HCT116 (cell line): ENCODE results near the gene IGFBP7. TPM values are rescaled to one million over a fixed set of nuclear protein-coding genes. Genes with fewer than 3 reads are reported as not detected.
"Not testable (repeated sequence)": the region's sequence is repeated elsewhere in the genome, so short reads cannot be mapped to it uniquely, and the experiment has no call there.

Source experiments
- ATAC-seq: fragments of 200-7000 bp; cut with Tn5 transposase; 2 replicates; pipeline ENCODE4 v1.9.1; 2020; ENCODE audit warnings: mild to moderate bottlenecking, moderate library complexity
- BruUV-seq: library from RNA; stranded (reverse); fragments of 400-500 nt; replicated peaks from 2 replicates; lab custom pipeline; 2021; lab: Mats Ljungman, UMichigan
- CTCF ChIA-PET: fragments of 300-600 bp; sonication (Branson Sonifier 250); formaldehyde crosslinking; loops from one replicate; lab custom pipeline; 2021; ENCODE audit warnings: antibody characterized with exemption; lab: Charles Lee
- POLR2A ChIA-PET: fragments of 300-600, 350-600 bp; sonication (Branson Sonifier 250); formaldehyde crosslinking; loops from one replicate; lab custom pipeline; 2021; ENCODE audit warnings: antibody characterized with exemption; lab: Charles Lee
- RAD21 ChIA-PET, 2 experiments: fragments of 300-600 bp; sonication (Branson Sonifier 250); formaldehyde crosslinking; loops; one replicate each; lab custom pipeline; 2023; ENCODE audit warnings: low total read pairs in 2 of 2; ENCODE audit not compliant: uncharacterized antibody in 2 of 2, unreplicated experiment in 2 of 2, low non-redundant PET in 1 of 2; lab: Charles Lee
- DNase-seq: peaks from one replicate; pipeline ENCODE4 v3.0.0-alpha.2; 2010; ENCODE audit warnings: low read depth, low spot score
- H2AFZ ChIP-seq: fragments of 200-600 bp; shearing (Covaris generic), sonication (generic); 2 replicates; pipeline ENCODE4 v1.6.1; 2017; ENCODE audit warnings: low read depth, mixed run types, mixed read lengths, antibody characterized with exemption, low read length; ENCODE audit not compliant: poor library complexity, severe bottlenecking
- H3K27ac ChIP-seq: 2 replicates; pipeline ENCODE4 v1.5.1; 2012; ENCODE audit warnings: low read depth, low read length
- H3K27me3 ChIP-seq: fragments of 200-600 bp; sonication (generic); 2 replicates; pipeline ENCODE4 v1.6.1; 2016; ENCODE audit warnings: mixed run types, low read length, mixed read lengths; ENCODE audit not compliant: insufficient read depth
- H3K36me3 ChIP-seq, 2 experiments: fragments of 200-500 bp in 1 of 2; fragments of 200-600 bp in 1 of 2; sonication (Bioruptor generic) in 1 of 2; sonication (generic) in 1 of 2; 2 replicates each; pipeline versions ENCODE4 v1.5.1 to v1.6.1; 2014 to 2016; ENCODE audit warnings: low read length in 2 of 2, inconsistent platforms in 1 of 2, mixed read lengths in 1 of 2, mixed run types in 1 of 2; ENCODE audit not compliant: insufficient read depth in 2 of 2, control insufficient read depth in 1 of 2
- H3K4me1 ChIP-seq, 2 experiments: fragments of 200-600 bp in 1 of 2; sonication (generic) in 1 of 2; 2 replicates each; pipeline versions ENCODE4 v1.5.1 to v1.6.1; 2012 to 2017; ENCODE audit warnings: low read length in 2 of 2, inconsistent platforms in 1 of 2, mild to moderate bottlenecking in 1 of 2, mixed read lengths in 1 of 2, mixed run types in 1 of 2, moderate library complexity in 1 of 2; ENCODE audit not compliant: insufficient read depth in 2 of 2, control insufficient read depth in 1 of 2
- H3K4me2 ChIP-seq: fragments of 200-600 bp; sonication (generic); 2 replicates; pipeline ENCODE4 v1.6.1; 2017; ENCODE audit warnings: mixed run types, low read length, mixed read lengths
- H3K4me3 ChIP-seq, 2 experiments: fragments of 200-600 bp in 1 of 2; sonication (generic) in 1 of 2; replicated peaks in 1 of 2; 2 replicates each; pipeline ENCODE4 v1.5.1; 2011 to 2016; ENCODE audit warnings: low read length in 2 of 2, control low read depth in 1 of 2, low read depth in 1 of 2, mild to moderate bottlenecking in 1 of 2, mixed read lengths in 1 of 2, mixed run types in 1 of 2
- H3K79me2 ChIP-seq: fragments of 200-600 bp; sonication (generic); 2 replicates; pipeline ENCODE4 v1.6.1; 2017; ENCODE audit warnings: mild to moderate bottlenecking, mixed run types, low read length, moderate library complexity, mixed read lengths; ENCODE audit not compliant: insufficient read depth
- H3K9ac ChIP-seq: fragments of 200-600 bp; sonication (generic); 2 replicates; pipeline ENCODE4 v1.6.1; 2016; ENCODE audit warnings: low read length, mixed read lengths
- H3K9me2 ChIP-seq: fragments of 200-600 bp; sonication (generic), shearing (Covaris generic); 2 replicates; pipeline ENCODE4 v1.6.1; 2017; ENCODE audit warnings: mixed run types, mild to moderate bottlenecking, moderate library complexity; ENCODE audit not compliant: insufficient read depth
- H3K9me3 ChIP-seq, 2 experiments: fragments of 200-500 bp in 1 of 2; fragments of 200-600 bp in 1 of 2; sonication (Bioruptor generic) in 1 of 2; sonication (generic) in 1 of 2; 2 replicates each; pipeline ENCODE4 v1.6.1; 2014 to 2017; ENCODE audit warnings: low read length in 2 of 2, mixed read lengths in 2 of 2, inconsistent platforms in 1 of 2, low read depth in 1 of 2, mild to moderate bottlenecking in 1 of 2, mixed run types in 1 of 2, moderate library complexity in 1 of 2; ENCODE audit not compliant: control insufficient read depth in 1 of 2, insufficient read depth in 1 of 2
- H4K20me1 ChIP-seq: fragments of 200-600 bp; sonication (generic), shearing (Covaris generic); 2 replicates; pipeline ENCODE4 v1.6.1; 2017; ENCODE audit warnings: mixed run types, mild to moderate bottlenecking, moderate library complexity; ENCODE audit not compliant: insufficient read depth
- ATF3 ChIP-seq: IDR thresholded peaks from 2 replicates; pipeline ENCODE4 v1.6.1; 2012
- CBX3 ChIP-seq: IDR thresholded peaks from 2 replicates; pipeline ENCODE4 v1.6.1; 2012; ENCODE audit warnings: low read depth
- CEBPB ChIP-seq: IDR thresholded peaks from 2 replicates; pipeline ENCODE4 v1.6.1; 2012; ENCODE audit warnings: low read depth
- CTCF ChIP-seq, 3 experiments: fragments of 200-600 bp in 1 of 3; sonication (generic) in 1 of 3; IDR thresholded peaks in 2 of 3; conservative IDR thresholded peaks in 1 of 3; 2 replicates each; pipeline ENCODE4 v1.5.1; 2012 to 2017; ENCODE audit warnings: low read depth in 2 of 3, low read length in 2 of 3, antibody characterized with exemption in 1 of 3, borderline replicate concordance in 1 of 3, control low read depth in 1 of 3, mild to moderate bottlenecking in 1 of 3, mixed read lengths in 1 of 3, mixed run types in 1 of 3, moderate library complexity in 1 of 3; ENCODE audit not compliant: insufficient read depth in 1 of 3
- EGR1 ChIP-seq: IDR thresholded peaks from 2 replicates; pipeline ENCODE4 v1.6.1; 2012; ENCODE audit warnings: low read depth
- ELF1 ChIP-seq: IDR thresholded peaks from 2 replicates; pipeline ENCODE4 v1.6.1; 2012; ENCODE audit warnings: low read depth, borderline replicate concordance
- EZH2 ChIP-seq: fragments of 200-600 bp; sonication (generic); IDR thresholded peaks from 2 replicates; pipeline ENCODE4 v1.6.1; 2017; ENCODE audit warnings: antibody characterized with exemption, mixed run types
- EZH2phosphoT487 ChIP-seq: fragments of 200-600 bp; IDR thresholded peaks from 2 replicates; pipeline ENCODE4 v1.6.1; 2018; ENCODE audit warnings: antibody characterized with exemption, borderline replicate concordance
- FOSL1 ChIP-seq: IDR thresholded peaks from 2 replicates; pipeline ENCODE4 v1.6.1; 2012; ENCODE audit warnings: low read depth
- JUND ChIP-seq: IDR thresholded peaks from 2 replicates; pipeline ENCODE4 v1.6.1; 2012
- POLR2A ChIP-seq: IDR thresholded peaks from 2 replicates; pipeline ENCODE4 v1.7.0; 2011; ENCODE audit warnings: borderline replicate concordance; ENCODE audit not compliant: insufficient read depth, insufficient read length; ENCODE audit errors: extremely low read depth
- POLR2AphosphoS5 ChIP-seq: IDR thresholded peaks from 2 replicates; pipeline ENCODE4 v1.6.1; 2011; ENCODE audit warnings: mild to moderate bottlenecking, low read depth, low read length, moderate library complexity
- SP1 ChIP-seq: IDR thresholded peaks from 2 replicates; pipeline ENCODE4 v1.6.1; 2012; ENCODE audit warnings: low read depth
- SRF ChIP-seq: IDR thresholded peaks from 2 replicates; pipeline ENCODE4 v1.6.1; 2012; ENCODE audit warnings: low read depth
- TCF7L2 ChIP-seq: IDR thresholded peaks from 2 replicates; pipeline ENCODE4 v1.7.0; 2011; ENCODE audit warnings: borderline replicate concordance, inconsistent platforms; ENCODE audit not compliant: insufficient read depth, insufficient read length; ENCODE audit errors: extremely low read depth
- YY1 ChIP-seq: IDR thresholded peaks from 2 replicates; pipeline ENCODE4 v1.6.1; 2011; ENCODE audit warnings: low read length, low read depth, moderate library complexity, mild to moderate bottlenecking; ENCODE audit not compliant: insufficient replicate concordance; ENCODE audit errors: extremely low read depth
- ZBTB33 ChIP-seq: IDR thresholded peaks from 2 replicates; pipeline ENCODE4 v1.6.1; 2011; ENCODE audit warnings: mild to moderate bottlenecking, low read length, moderate library complexity; ENCODE audit not compliant: insufficient replicate concordance; ENCODE audit errors: extremely low read depth
- ZNF274 ChIP-seq: fragments of 200-500 bp; sonication (Bioruptor generic); IDR thresholded peaks from 2 replicates; pipeline ENCODE4 v1.6.1; 2014; ENCODE audit warnings: mild to moderate bottlenecking, low read depth, low read length, inconsistent platforms
- intact Hi-C: fragments of 100-400 bp; cut with micrococcal nuclease; formaldehyde crosslinking; loops from 2 replicates; pipeline ENCODE4 v1.10.0; 2022
- total RNA-seq: library from RNA; stranded (reverse); gene quantifications from one replicate; pipeline ENCODE4 v1.2.1, GENCODE V29; 2021; ENCODE audit not compliant: unreplicated experiment
- TF ChIP-seq, protein P1 (sequence below): IDR thresholded peaks from 2 replicates; pipeline ENCODE4 v1.6.1; 2012

IGFBP7 gene
- total RNA-seq, 1 experiment from 2014 or later, result 0.91 TPM

- DNase-seq, result no peak
- Histone ChIP-seq H2AFZ (no peak overlapping the region), H3K4me1 (no peaks in the 10 kb centered on the region), H3K4me2 (no peak overlapping the region), H4K20me1 (no peaks in the 10 kb centered on the region), H3K9me3 (no peaks in the 10 kb centered on the region), H3K79me2 (no peaks in the 10 kb centered on the region), H3K4me3 (no peak overlapping the region), H3K27ac (no peak overlapping the region), H3K9me2 (no peaks in the 10 kb centered on the region), H3K9ac (no peak overlapping the region), H3K36me3 (no peaks in the 10 kb centered on the region), H3K27me3 (peaks cover 20% of the 10 kb centered on the region)
- CTCF ChIA-PET, result interaction anchor here (0.9 to 1.0 kb wide), 2 partner anchors 10 to 142 kb away, joined by 3 to 5 read pairs; no protein-coding TSS in a partner anchor
- ATAC-seq, result no peak
- BruUV-seq, result no TSS peak
- intact Hi-C loops, result no loop called here
- POLR2A ChIA-PET, result no interaction called here
- RAD21 ChIA-PET, result no interaction called here
- TF ChIP-seq TCF7L2 (no peak), ATF3 (no peak), EGR1 (no peak), EZH2phosphoT487 (no peak), ZNF274 (no peak), CTCF (IDR thresholded peaks at IDR 0.05 in 2 of 3, conservative IDR thresholded peaks at IDR 0.05 in 1 of 3; ENCODE audit: borderline replicate concordance in 1 of 3, insufficient read depth in 1 of 3, low read depth in 2 of 3, low read length in 2 of 3) (no peak), SP1 (no peak), EZH2 (no peak), JUND (no peak), CBX3 (no peak), POLR2A (no peak), POLR2AphosphoS5 (no peak), ELF1 (no peak), ZBTB33 (no peak), FOSL1 (no peak), SRF (no peak), CEBPB (no peak), YY1 (no peak)
- TF ChIP-seq, protein P1, sequence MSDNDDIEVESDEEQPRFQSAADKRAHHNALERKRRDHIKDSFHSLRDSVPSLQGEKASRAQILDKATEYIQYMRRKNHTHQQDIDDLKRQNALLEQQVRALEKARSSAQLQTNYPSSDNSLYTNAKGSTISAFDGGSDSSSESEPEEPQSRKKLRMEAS, result no peak
Measured at GRCh38 chr4:57048590-57049304, 61.4 kb downstream of the IGFBP7 start.

DNA sequence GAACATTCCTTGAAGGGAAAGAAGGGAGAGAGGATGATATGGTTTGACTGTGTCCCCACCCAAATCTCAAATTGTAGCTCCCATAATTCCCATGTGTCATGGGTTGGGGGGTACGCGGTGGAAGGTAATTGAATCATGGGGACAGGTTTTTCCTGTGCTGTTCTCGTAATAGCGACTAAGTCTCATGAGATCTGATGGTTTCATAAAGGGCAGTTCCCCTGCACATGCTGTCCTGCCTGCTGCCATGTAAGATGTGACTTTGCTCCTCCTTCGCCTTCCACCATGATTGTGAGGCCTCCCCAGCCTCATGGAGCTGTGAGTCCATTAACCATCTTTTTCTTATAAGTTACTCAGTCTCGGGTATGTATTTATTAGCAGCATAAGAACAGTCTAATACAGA is 63.1 kb downstream of the IGFBP7 start:
- H3K36me3 ChIP-seq, H3K4me2 ChIP-seq, H3K9me2 ChIP-seq, H3K9me3 ChIP-seq, DNase-seq, ATAC-seq, POLR2A ChIA-PET, H3K4me3 ChIP-seq, H2AFZ ChIP-seq, H3K27ac ChIP-seq, BruUV-seq, RAD21 ChIA-PET, CTCF ChIA-PET, H4K20me1 ChIP-seq, H3K79me2 ChIP-seq, intact Hi-C loops, H3K4me1 ChIP-seq, H3K9ac ChIP-seq: not testable (repeated sequence)
- peaks cover 20% of the 10 kb centered on the region for H3K27me3 ChIP-seq
